ENCODE measurements around the gene F3. TPM values are rescaled to one million over a fixed set of nuclear protein-coding genes. Genes with fewer than 3 reads are reported as not detected.
"Not testable (repeated sequence)": the region's sequence is repeated elsewhere in the genome, so short reads cannot be mapped to it uniquely, and the experiment has no call there.

The F3 gene
- total and polyA plus RNA-seq, 2 of the 13 experiments (the other 11 are each of a cell fraction or from before 2014, with no cell fraction given), result 5.8 to 9.0 TPM

DNA sequence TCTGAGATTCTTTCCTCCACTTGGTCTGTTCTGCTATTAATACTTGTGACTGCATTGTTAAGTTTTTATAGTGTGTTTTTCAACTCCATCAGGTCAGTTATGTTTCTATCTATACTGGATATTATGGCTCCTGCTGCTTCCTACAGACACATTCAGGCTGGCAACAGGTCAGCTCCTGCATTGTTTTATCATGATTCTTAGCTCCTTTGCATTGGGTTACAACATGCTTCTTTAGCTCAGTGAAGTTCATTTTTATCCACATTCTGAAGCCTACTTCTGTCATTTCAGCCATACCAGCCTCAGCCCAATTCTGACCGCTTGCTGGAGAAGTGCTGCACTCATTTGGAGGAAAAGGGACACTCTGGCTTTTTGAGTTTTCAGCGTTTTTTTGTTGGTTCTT is 37.3 kb upstream of the F3 start:
- in situ Hi-C loops (cut with HindIII; ENCODE audit: extremely low pct_ligation_motif_present, low pct_unique_long_range_greater_than_20kb) (no loop called here), intact Hi-C loops (cut with micrococcal nuclease; ENCODE audit: unreplicated experiment) (no loop called here)
- Histone ChIP-seq H3K27ac (ENCODE audit: extremely low read length, insufficient read depth, low read length) (no peak overlapping the region), H4K20me1 (ENCODE audit: insufficient read depth, low read length) (no peaks in the 10 kb centered on the region), H3K79me2 (ENCODE audit: insufficient read depth, low read length) (no peaks in the 10 kb centered on the region), H2AFZ (ENCODE audit: low read length) (no peak overlapping the region), H3K36me3 (replicated peaks in 1 of 2; ENCODE audit: control insufficient read depth in 1 of 2, insufficient read depth in 2 of 2, low read length in 2 of 2) (no peaks in the 10 kb centered on the region), H3K4me3 (replicated peaks in 1 of 3; ENCODE audit: insufficient read depth in 1 of 3, low read depth in 2 of 3, low read length in 3 of 3) (no peak overlapping the region), H3K27me3 (ENCODE audit: control insufficient read depth in 1 of 2, insufficient read depth in 2 of 2, low read length in 2 of 2) (no peaks in the 10 kb centered on the region), H3K9ac (ENCODE audit: insufficient read depth, low read depth, low read length) (no peak overlapping the region), H3K4me1 (ENCODE audit: insufficient read depth, low read length) (peaks cover 24% of the 10 kb centered on the region), H3K4me2 (ENCODE audit: low read depth, low read length) (peak overlapping the region; percentile 82), H3K9me3 (ENCODE audit: low read length) (no peaks in the 10 kb centered on the region)
- ATAC-seq (no peak), DNase-seq (ENCODE audit: low spot score) (no peak), FAIRE-seq (no peak)
- TF ChIP-seq LCORL (IDR thresholded peaks at IDR 0.05) (no peak), LCORL (CRISPR knock-in tag; IDR thresholded peaks at IDR 0.05) (no peak)
- WGBS (ENCODE audit: low lambda C conversion rate), result 45% methylated on average over 2 of the region's 2 CpGs
- no TSS peak for BruUV-seq (replicated peaks)
- ChIA-PET CTCF (ENCODE audit: low intra/inter-chr PET ratio, low total read pairs) (no interaction called here), POLR2A (interaction anchor here (1.4 kb wide), 1 partner anchor 37 kb away, joined by 5 read pairs; the partner anchor contains the start of gene F3)

- intact Hi-C loops (cut with micrococcal nuclease; ENCODE audit: unreplicated experiment), result loop anchor here (5.0 kb wide), 1 partner anchor 562 kb away; no protein-coding TSS in a partner anchor
These were observed 32.4 kb upstream of the F3 start for GRCh38 chr1:94573917-94574316.

DNA sequence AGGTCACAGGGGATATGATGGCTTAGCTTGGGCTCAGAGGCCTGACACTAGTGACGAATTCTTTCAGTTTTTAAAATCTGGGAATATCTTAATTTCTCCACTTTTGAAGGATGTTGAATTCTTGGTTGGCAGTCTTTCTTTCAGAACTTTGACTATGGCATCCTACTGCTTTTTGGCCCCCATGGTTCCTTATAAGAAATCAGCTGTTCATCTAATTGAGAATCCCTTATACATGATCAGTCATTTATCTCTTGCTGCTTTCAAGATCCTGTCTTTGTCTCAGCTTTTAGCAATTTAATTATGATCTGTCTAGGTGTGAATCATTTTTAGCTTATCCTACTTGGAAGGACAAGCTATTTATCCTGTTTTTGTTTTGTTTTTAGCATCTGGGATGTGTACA is 31.2 kb upstream of the F3 start:
- Histone ChIP-seq H3K36me3 (replicated peaks in 1 of 2; ENCODE audit: control insufficient read depth in 1 of 2, insufficient read depth in 2 of 2, low read length in 2 of 2) (no peaks in the 10 kb centered on the region), H3K9me3 (ENCODE audit: low read length) (no peaks in the 10 kb centered on the region), H2AFZ (ENCODE audit: low read length) (no peak overlapping the region), H3K4me2 (ENCODE audit: low read depth, low read length) (no peak overlapping the region), H3K27me3 (ENCODE audit: control insufficient read depth in 1 of 2, insufficient read depth in 2 of 2, low read length in 2 of 2) (no peaks in the 10 kb centered on the region), H3K4me3 (replicated peaks in 1 of 3; ENCODE audit: insufficient read depth in 1 of 3, low read depth in 2 of 3, low read length in 3 of 3) (no peak overlapping the region), H3K27ac (ENCODE audit: extremely low read length, insufficient read depth, low read length) (no peak overlapping the region), H3K79me2 (ENCODE audit: insufficient read depth, low read length) (no peaks in the 10 kb centered on the region), H3K9ac (ENCODE audit: insufficient read depth, low read depth, low read length) (no peak overlapping the region), H4K20me1 (ENCODE audit: insufficient read depth, low read length) (no peaks in the 10 kb centered on the region), H3K4me1 (ENCODE audit: insufficient read depth, low read length) (no peaks in the 10 kb centered on the region)
- DNase-seq (ENCODE audit: low spot score), result no peak
- ATAC-seq, result no peak
- TF ChIP-seq SP4 (CRISPR knock-in tag; IDR thresholded peaks at IDR 0.05) (no peak), ZNF598 (CRISPR knock-in tag; IDR thresholded peaks at IDR 0.05; ENCODE audit: borderline replicate concordance) (no peak), TAF1 (CRISPR knock-in tag; IDR thresholded peaks at IDR 0.05) (no peak), ZNF317 (CRISPR knock-in tag; IDR thresholded peaks at IDR 0.05) (peak; percentile 92), ZNF264 (CRISPR knock-in tag; IDR thresholded peaks at IDR 0.05) (no peak), NCOA2 (CRISPR knock-in tag; IDR thresholded peaks at IDR 0.05) (no peak)
- intact Hi-C loops (cut with micrococcal nuclease; ENCODE audit: unreplicated experiment) (loop anchor here (5.0 kb wide), 1 partner anchor 560 kb away; no protein-coding TSS in a partner anchor), in situ Hi-C loops (cut with HindIII; ENCODE audit: extremely low pct_ligation_motif_present, low pct_unique_long_range_greater_than_20kb) (no loop called here)
- BruUV-seq (replicated peaks), result no TSS peak
- ChIA-PET CTCF (ENCODE audit: low intra/inter-chr PET ratio, low total read pairs) (no interaction called here), POLR2A (no interaction called here)
- no peak for FAIRE-seq
- WGBS (ENCODE audit: low lambda C conversion rate), result 0% methylated on average over 1 of the region's 1 CpG

More at GRCh38 chr1:94573917-94574316, 32.4 kb upstream of the F3 start:
- H3K9me3 ChIP-seq (ENCODE audit: low read length); H3K4me1 ChIP-seq (ENCODE audit: insufficient read depth, low read length); ATAC-seq; CTCF ChIA-PET (ENCODE audit: low intra/inter-chr PET ratio, low total read pairs); H2AFZ ChIP-seq (ENCODE audit: low read length); H3K27ac ChIP-seq (ENCODE audit: extremely low read length, insufficient read depth, low read length); H3K27me3 ChIP-seq (ENCODE audit: control insufficient read depth in 1 of 2, insufficient read depth in 2 of 2, low read length in 2 of 2); H3K9ac ChIP-seq (ENCODE audit: insufficient read depth, low read depth, low read length); H3K4me3 ChIP-seq (replicated peaks in 1 of 3; ENCODE audit: insufficient read depth in 1 of 3, low read depth in 2 of 3, low read length in 3 of 3); H3K4me2 ChIP-seq (ENCODE audit: low read depth, low read length); H3K36me3 ChIP-seq (replicated peaks in 1 of 2; ENCODE audit: control insufficient read depth in 1 of 2, insufficient read depth in 2 of 2, low read length in 2 of 2); DNase-seq (ENCODE audit: low spot score); BruUV-seq (replicated peaks); H4K20me1 ChIP-seq (ENCODE audit: insufficient read depth, low read length); in situ Hi-C loops (cut with HindIII; ENCODE audit: extremely low pct_ligation_motif_present, low pct_unique_long_range_greater_than_20kb); POLR2A ChIA-PET; FAIRE-seq; H3K79me2 ChIP-seq (ENCODE audit: insufficient read depth, low read length): not testable (repeated sequence)

GRCh38 chr1:94570965-94571364 is 29.4 kb upstream of the F3 start:
- H3K4me2 ChIP-seq (ENCODE audit: low read depth, low read length); H2AFZ ChIP-seq (ENCODE audit: low read length); ATAC-seq; H3K79me2 ChIP-seq (ENCODE audit: insufficient read depth, low read length); H3K27me3 ChIP-seq (ENCODE audit: control insufficient read depth in 1 of 2, insufficient read depth in 2 of 2, low read length in 2 of 2); FAIRE-seq; POLR2A ChIA-PET; H3K9me3 ChIP-seq (ENCODE audit: low read length); H3K4me3 ChIP-seq (replicated peaks in 1 of 3; ENCODE audit: insufficient read depth in 1 of 3, low read depth in 2 of 3, low read length in 3 of 3); H3K36me3 ChIP-seq (replicated peaks in 1 of 2; ENCODE audit: control insufficient read depth in 1 of 2, insufficient read depth in 2 of 2, low read length in 2 of 2); DNase-seq (ENCODE audit: low spot score); H3K4me1 ChIP-seq (ENCODE audit: insufficient read depth, low read length); H3K9ac ChIP-seq (ENCODE audit: insufficient read depth, low read depth, low read length); CTCF ChIA-PET (ENCODE audit: low intra/inter-chr PET ratio, low total read pairs); H4K20me1 ChIP-seq (ENCODE audit: insufficient read depth, low read length); BruUV-seq (replicated peaks); in situ Hi-C loops (cut with HindIII; ENCODE audit: extremely low pct_ligation_motif_present, low pct_unique_long_range_greater_than_20kb); H3K27ac ChIP-seq (ENCODE audit: extremely low read length, insufficient read depth, low read length): not testable (repeated sequence)
- intact Hi-C loops (cut with micrococcal nuclease; ENCODE audit: unreplicated experiment), result loop anchor here (5.0 kb wide), 1 partner anchor 559 kb away; no protein-coding TSS in a partner anchor
- 47% methylated on average over 9 of the region's 9 CpGs for WGBS (ENCODE audit: low lambda C conversion rate)
